ENCODE data around the gene SLC9A4.
"Not testable (repeated sequence)": the region's sequence is repeated elsewhere in the genome, so short reads cannot be mapped to it uniquely, and the experiment has no call there.

The SLC9A4 gene

GRCh38 chr2:102538491-102538890, 65.5 kb downstream of the SLC9A4 start:
- in situ Hi-C loops (cut with HindIII; ENCODE audit: low sequenced_read_pairs), result no loop called here

DNA sequence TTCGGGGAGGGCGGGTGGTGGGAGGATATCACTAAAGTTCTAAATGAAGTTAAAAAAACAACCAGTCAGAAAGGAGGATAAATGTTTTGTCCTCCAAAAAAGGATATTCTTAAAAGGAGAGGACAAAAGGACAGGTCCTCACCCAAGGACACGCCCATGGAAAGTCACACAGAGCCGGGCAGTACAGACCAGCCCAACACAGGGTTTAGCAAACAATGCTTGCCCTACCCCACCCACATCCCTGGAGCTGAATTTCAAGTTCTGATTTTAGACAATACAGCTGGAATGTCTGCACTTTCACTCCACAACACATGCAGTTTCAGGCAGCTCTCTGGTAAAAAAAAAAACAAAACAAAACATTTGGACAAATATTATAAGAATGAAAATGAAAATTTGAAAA, 67.9 kb downstream of the SLC9A4 start:
- in situ Hi-C loops (cut with HindIII; ENCODE audit: low sequenced_read_pairs), result no loop called here

DNA sequence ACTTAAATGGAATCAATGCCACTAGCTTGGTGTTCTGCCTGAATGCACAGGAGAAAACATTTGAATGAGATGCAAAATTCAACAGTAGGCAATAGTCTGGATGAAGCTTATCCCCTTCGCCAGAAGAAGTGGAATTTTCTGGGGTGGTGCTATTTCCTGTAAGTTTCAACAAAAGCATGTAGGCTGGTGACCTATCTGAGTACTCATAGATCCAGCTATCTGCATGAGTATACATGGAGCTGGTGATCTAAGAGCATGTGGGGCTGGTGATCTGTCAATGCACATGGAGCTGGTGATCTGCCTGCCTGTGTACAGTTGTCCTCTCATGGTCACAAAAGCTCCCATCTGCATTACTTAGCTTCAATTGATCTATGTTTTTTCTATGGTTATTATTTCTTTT, 71.2 kb downstream of the SLC9A4 start:
- in situ Hi-C loops (cut with HindIII; ENCODE audit: low sequenced_read_pairs), result no loop called here

DNA sequence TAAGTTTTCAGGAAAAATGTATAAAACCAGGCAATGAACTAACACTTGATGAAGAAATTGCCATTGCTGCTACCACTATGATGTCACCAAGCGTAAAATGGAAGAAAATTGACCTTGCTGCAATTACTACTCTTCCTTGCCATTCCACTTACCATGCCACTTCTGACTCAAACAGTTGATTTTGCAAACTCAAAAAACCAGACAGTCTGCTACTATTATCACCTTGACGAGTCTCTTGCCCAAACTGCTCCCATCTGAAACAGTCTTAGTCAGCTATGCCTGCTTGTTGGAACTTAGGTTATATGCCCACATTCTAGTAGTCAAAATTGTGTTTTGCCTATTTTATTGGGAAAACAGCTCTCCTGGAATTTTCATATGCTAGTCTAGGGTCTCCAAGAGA, 74.4 kb downstream of the SLC9A4 start:
- in situ Hi-C loops (cut with HindIII; ENCODE audit: low sequenced_read_pairs), result no loop called here

- in situ Hi-C loops (cut with HindIII; ENCODE audit: low sequenced_read_pairs), result no loop called here
These were observed 76.0 kb downstream of the SLC9A4 start for GRCh38 chr2:102549027-102549426.

GRCh38 chr2:102550151-102550550, 77.1 kb downstream of the SLC9A4 start:
- in situ Hi-C loops (cut with HindIII; ENCODE audit: low sequenced_read_pairs), result no loop called here

DNA sequence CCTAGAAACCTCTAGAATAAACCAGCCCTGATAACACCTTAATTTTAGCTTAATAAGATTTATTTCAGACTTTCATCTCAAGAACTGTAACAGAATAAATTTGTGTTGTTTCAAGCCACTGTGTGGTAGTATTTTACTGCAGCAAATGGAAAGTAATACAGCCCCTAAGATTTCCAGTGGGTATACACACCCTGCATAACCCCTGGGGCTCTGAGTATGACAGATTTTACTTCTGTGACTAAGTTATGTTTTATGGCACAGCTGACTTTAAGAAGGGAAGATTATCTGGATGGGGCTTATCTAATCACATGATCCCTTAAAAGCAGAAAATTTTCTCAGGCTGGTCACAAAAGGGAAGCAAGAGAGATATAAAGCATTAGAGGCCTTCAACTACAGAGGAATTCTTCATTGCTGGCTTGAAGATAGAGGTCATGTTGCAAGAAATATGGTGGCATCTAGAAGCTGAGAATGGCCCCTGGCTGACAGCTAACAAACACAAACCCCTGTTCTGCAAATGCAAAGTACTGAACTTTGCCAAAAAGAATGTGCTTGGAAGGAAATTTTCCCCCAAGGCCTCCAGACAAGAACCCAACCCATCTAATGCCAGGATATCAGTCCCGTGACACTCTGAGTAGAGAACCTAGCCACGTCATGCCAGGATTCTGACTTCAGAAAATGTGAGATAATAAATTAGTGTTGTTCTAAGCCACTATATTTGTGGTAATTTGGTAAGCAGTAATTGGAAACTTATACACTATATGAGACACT, 78.5 kb downstream of the SLC9A4 start:
- in situ Hi-C loops (cut with HindIII; ENCODE audit: low sequenced_read_pairs), result no loop called here

DNA sequence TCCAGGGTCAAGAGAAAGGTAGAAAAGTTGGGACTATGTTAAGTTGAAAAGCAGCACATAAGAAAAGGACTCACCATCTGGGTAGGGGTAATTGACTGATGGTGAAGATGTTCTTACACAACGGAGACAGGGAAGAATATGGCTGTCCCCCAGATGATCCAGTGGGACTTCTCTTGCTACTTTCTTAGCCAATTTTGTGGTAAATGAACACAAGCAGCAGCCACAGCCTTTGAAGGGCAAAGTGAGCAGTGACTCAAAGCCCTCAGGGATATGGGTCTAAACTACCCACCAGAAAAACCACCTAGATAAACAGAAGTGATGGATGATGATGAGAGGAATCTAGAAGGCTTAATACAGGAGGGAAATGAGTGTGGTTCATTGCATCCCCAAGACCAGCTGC, 80.6 kb downstream of the SLC9A4 start:
- in situ Hi-C loops (cut with HindIII; ENCODE audit: low sequenced_read_pairs), result no loop called here

GRCh38 chr2:102558463-102558862, 85.4 kb downstream of the SLC9A4 start:
- in situ Hi-C loops (cut with HindIII; ENCODE audit: low sequenced_read_pairs), result no loop called here

DNA sequence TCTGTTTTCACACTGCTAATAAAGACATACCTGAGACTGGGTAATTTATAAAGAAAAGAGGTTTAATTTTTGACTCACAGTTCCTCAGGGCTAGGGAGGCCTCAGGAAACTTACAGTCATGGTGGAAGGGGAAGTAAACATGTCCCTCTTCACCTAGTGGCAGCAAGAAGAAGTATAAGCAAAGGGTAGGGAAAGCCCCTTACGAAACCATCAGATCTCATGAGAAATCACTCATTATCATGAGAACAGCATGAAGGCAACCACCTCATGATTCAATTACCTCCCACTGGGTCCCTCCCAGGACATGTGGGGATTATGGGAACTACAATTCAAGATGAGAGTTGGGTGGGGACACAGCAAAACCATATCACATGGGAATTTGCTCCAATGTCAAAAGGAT, 89.5 kb downstream of the SLC9A4 start:
- in situ Hi-C loops (cut with HindIII; ENCODE audit: low sequenced_read_pairs), result not testable (repeated sequence)

- in situ Hi-C loops (cut with HindIII; ENCODE audit: low sequenced_read_pairs), result loop anchor here (25.0 kb wide), 1 partner anchor 114 kb away; the partner anchor contains the start of gene SLC9A4
These were observed 102.9 kb downstream of the SLC9A4 start for GRCh38 chr2:102575888-102576287.

GRCh38 chr2:102578376-102578775, 105.3 kb downstream of the SLC9A4 start:
- in situ Hi-C loops (cut with HindIII; ENCODE audit: low sequenced_read_pairs), result loop anchor here (25.0 kb wide), 1 partner anchor 116 kb away; the partner anchor contains the start of gene SLC9A4

GRCh38 chr2:102581911-102582310, 108.9 kb downstream of the SLC9A4 start:
- in situ Hi-C loops (cut with HindIII; ENCODE audit: low sequenced_read_pairs), result loop anchor here (25.0 kb wide), 1 partner anchor 120 kb away; the partner anchor contains the start of gene SLC9A4

DNA sequence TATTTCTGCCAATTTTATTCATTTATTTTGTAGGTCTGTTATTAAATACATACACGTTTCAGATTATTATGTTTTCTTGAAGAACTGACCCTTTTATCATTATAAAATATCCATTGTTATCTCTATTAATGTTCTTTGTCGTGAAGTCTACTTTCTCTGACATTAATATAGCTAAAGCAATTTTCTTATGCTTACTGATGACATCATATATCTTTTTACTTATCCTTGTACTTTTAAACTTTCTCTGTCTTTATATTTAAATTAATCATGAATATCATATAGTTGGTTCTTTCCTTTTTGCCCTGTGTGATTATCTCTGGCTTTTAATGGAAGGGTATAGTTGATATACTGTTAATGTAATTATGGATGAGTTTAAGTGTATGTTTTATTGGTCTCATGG, 109.8 kb downstream of the SLC9A4 start:
- in situ Hi-C loops (cut with HindIII; ENCODE audit: low sequenced_read_pairs), result loop anchor here (25.0 kb wide), 1 partner anchor 121 kb away; the partner anchor contains the start of gene SLC9A4

All from DLD1 (cell line).